HepG2 (cell line): ENCODE results near the gene KNG1. TPM values are rescaled to one million over a fixed set of nuclear protein-coding genes. Genes with fewer than 3 reads are reported as not detected.

ENCODE experiments used
- ATAC-seq: fragments of 200-7000 bp; cut with Tn5 transposase; 3 replicates; pipeline ENCODE4 v1.9.1; 2020; ENCODE audit warnings: mild to moderate bottlenecking, moderate library complexity
- BruUV-seq: library from RNA; stranded (reverse); fragments of 400-500 nt; replicated peaks from 2 replicates; lab custom pipeline; 2021; lab: Mats Ljungman, UMichigan
- CTCF ChIA-PET: fragments of 300-600 bp; formaldehyde crosslinking; extraction: SDS; loops from one replicate; lab custom pipeline; 2021; ENCODE audit warnings: low total read pairs, inconsistent platforms, low intra/inter-chr PET ratio; lab: Yijun Ruan, JAX
- POLR2A ChIA-PET: fragments of 350-600 bp; sonication (Branson Sonifier 250); formaldehyde crosslinking; loops from one replicate; lab custom pipeline; 2020; ENCODE audit warnings: antibody characterized with exemption, inconsistent platforms; lab: Yijun Ruan, JAX
- DNase-seq: peaks from one replicate; pipeline ENCODE4 v3.0.0-alpha.2; 2015; ENCODE audit warnings: low spot score
- FAIRE-seq: peaks from 3 replicates; lab custom pipeline; 2011; peaks lifted over from hg19 to GRCh38; lab: Jason Lieb, UNC
- H2AFZ ChIP-seq: one replicate; pipeline ENCODE4 v1.6.1; 2011; ENCODE audit warnings: low read length, inconsistent platforms
- H3K27ac ChIP-seq: fragments of 300-600 bp; 3 replicates; pipeline ENCODE4 v1.8.0; 2011; ENCODE audit warnings: mixed run types, mild to moderate bottlenecking, mixed read lengths, low read length, inconsistent platforms; ENCODE audit not compliant: insufficient read depth; ENCODE audit errors: extremely low read length
- H3K27me3 ChIP-seq, 2 experiments: fragments of 200-600 bp in 1 of 2; 2 replicates in 1 of 2; 3 replicates in 1 of 2; pipeline versions ENCODE4 v1.6.0 to v1.8.0; 2011; ENCODE audit warnings: low read length in 2 of 2, mild to moderate bottlenecking in 2 of 2, moderate library complexity in 2 of 2, inconsistent platforms in 1 of 2; ENCODE audit not compliant: insufficient read depth in 2 of 2, control insufficient read depth in 1 of 2
- H3K36me3 ChIP-seq, 2 experiments: fragments of 200-600 bp in 1 of 2; replicated peaks in 1 of 2; 2 replicates in 1 of 2; 3 replicates in 1 of 2; pipeline versions ENCODE4 v1.5.1 to v1.8.0; 2011; ENCODE audit warnings: low read length in 2 of 2, inconsistent platforms in 1 of 2; ENCODE audit not compliant: insufficient read depth in 2 of 2, control insufficient read depth in 1 of 2
- H3K4me1 ChIP-seq: 2 replicates; pipeline ENCODE4 v1.5.1; 2012; ENCODE audit warnings: low read length, inconsistent platforms; ENCODE audit not compliant: insufficient read depth
- H3K4me2 ChIP-seq: 2 replicates; pipeline ENCODE4 v1.6.0; 2011; ENCODE audit warnings: low read depth, low read length, inconsistent platforms
- H3K4me3 ChIP-seq, 3 experiments: fragments of 200-600 bp in 1 of 3; sonication (generic), shearing (Covaris generic) in 1 of 3; replicated peaks in 1 of 3; 2 replicates each; pipeline ENCODE4 v1.5.1; 2011 to 2016; ENCODE audit warnings: low read length in 3 of 3, inconsistent platforms in 2 of 3, low read depth in 2 of 3, mild to moderate bottlenecking in 2 of 3, control low read depth in 1 of 3, mixed read lengths in 1 of 3; ENCODE audit not compliant: insufficient read depth in 1 of 3
- H3K79me2 ChIP-seq: one replicate; pipeline ENCODE4 v1.6.1; 2011; ENCODE audit warnings: low read length, inconsistent platforms; ENCODE audit not compliant: insufficient read depth
- H3K9ac ChIP-seq: 2 replicates; pipeline ENCODE4 v1.6.0; 2011; ENCODE audit warnings: mild to moderate bottlenecking, low read depth, low read length, inconsistent platforms; ENCODE audit not compliant: insufficient read depth
- H3K9me3 ChIP-seq: 2 replicates; pipeline ENCODE4 v1.5.1; 2012; ENCODE audit warnings: mild to moderate bottlenecking, low read length
- H4K20me1 ChIP-seq: 2 replicates; pipeline ENCODE4 v1.6.0; 2011; ENCODE audit warnings: inconsistent platforms, mild to moderate bottlenecking, low read length, moderate library complexity; ENCODE audit not compliant: insufficient read depth
- HNRNPL ChIP-seq: fragments of 200-400 bp; formaldehyde crosslinking; IDR thresholded peaks from 2 replicates; pipeline ENCODE4 v1.6.1; 2017; ENCODE audit warnings: mild to moderate bottlenecking, low read depth, low read length
- NR2F2 ChIP-seq: IDR thresholded peaks from 2 replicates; pipeline ENCODE4 v1.6.1; 2012; ENCODE audit warnings: low read depth, inconsistent platforms, borderline replicate concordance
- ZFP36L2 ChIP-seq: sonication (generic); formaldehyde crosslinking; IDR thresholded peaks from 2 replicates; pipeline ENCODE4 v1.4.0; 2020; ENCODE audit warnings: missing genetic modification reagents
- ZHX1 ChIP-seq: sonication (generic); formaldehyde crosslinking; IDR thresholded peaks from 2 replicates; pipeline ENCODE4 v1.8.1; 2022; ENCODE audit warnings: low read depth, mild to moderate bottlenecking, missing genetic modification reagents
- ZNF616 ChIP-seq: sonication (generic); formaldehyde crosslinking; IDR thresholded peaks from 2 replicates; pipeline ENCODE4 v1.5.0; 2020; ENCODE audit warnings: low read depth, mild to moderate bottlenecking, missing genetic modification reagents
- in situ Hi-C: cut with HindIII; loops from 2 replicates; pipeline ENCODE4 v1.10.0; 2017; ENCODE audit warnings: low pct_unique_long_range_greater_than_20kb; ENCODE audit not compliant: extremely low pct_ligation_motif_present
- intact Hi-C: fragments of 100-400 bp; cut with micrococcal nuclease; formaldehyde crosslinking; loops from one replicate; pipeline ENCODE4 v1.10.0; 2022; ENCODE audit not compliant: unreplicated experiment
- polyA plus RNA-seq, 8 experiments: library from polyadenylated mRNA; depleted of rRNA in 3 of 8; stranded (reverse) in 7 of 8; unstranded in 1 of 8; fragments of >200 nt; fragmentation: Illumina TruSeq in 4 of 8; extraction: Trizol in 4 of 8; gene quantifications; 2 replicates each; pipeline versions ENCODE4 v1.2.1 to v1.2.3, GENCODE V29; 2011 to 2016; ENCODE audit warnings: low read depth in 4 of 8, missing spikeins in 1 of 8, mixed read lengths in 1 of 8; ENCODE audit not compliant: insufficient read depth in 1 of 8
- total RNA-seq, 5 experiments: library from RNA; depleted of rRNA; stranded (reverse); fragments of >200 nt; fragmentation: Illumina TruSeq; extraction: Trizol; gene quantifications; 2 replicates each; pipeline ENCODE4 v1.2.3, GENCODE V29; 2016; ENCODE audit warnings: low read depth in 1 of 5
- TF ChIP-seq, protein P1 (sequence below): sonication (generic); formaldehyde crosslinking; IDR thresholded peaks from 2 replicates; pipeline ENCODE4 v1.4.0; 2020; ENCODE audit warnings: missing genetic modification reagents, borderline replicate concordance
- TF ChIP-seq, protein P2 (sequence below): IDR thresholded peaks from 2 replicates; pipeline ENCODE4 v1.4.0; 2020; ENCODE audit warnings: mild to moderate bottlenecking, missing genetic modification reagents

The KNG1 gene
- total and polyA plus RNA-seq, 2 of the 13 experiments (the other 11 are each of a cell fraction or from before 2014, with no cell fraction given) = 6.5 to 7.0 TPM

DNA sequence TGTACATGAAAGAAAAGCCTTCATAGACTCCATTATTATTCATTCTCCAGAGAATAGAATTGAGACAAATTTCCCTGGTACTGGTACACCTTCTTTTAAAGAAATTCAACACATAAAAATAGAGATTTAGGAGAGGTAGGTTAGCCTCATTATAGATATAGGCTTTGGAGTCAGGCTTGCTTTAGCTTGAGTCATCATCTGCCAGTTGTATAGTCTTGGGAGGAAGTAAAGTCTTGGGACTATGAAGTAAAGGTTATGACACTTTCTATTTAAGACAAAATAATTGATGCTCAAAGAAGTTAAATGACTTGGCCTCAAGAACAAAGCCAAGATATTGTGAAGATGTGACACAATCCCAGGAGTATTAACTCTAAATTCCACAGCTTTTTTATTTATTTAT lies 47.0 kb upstream of the KNG1 start:
- TF ChIP-seq ZNF616 = no peak
- TF ChIP-seq, protein P1, sequence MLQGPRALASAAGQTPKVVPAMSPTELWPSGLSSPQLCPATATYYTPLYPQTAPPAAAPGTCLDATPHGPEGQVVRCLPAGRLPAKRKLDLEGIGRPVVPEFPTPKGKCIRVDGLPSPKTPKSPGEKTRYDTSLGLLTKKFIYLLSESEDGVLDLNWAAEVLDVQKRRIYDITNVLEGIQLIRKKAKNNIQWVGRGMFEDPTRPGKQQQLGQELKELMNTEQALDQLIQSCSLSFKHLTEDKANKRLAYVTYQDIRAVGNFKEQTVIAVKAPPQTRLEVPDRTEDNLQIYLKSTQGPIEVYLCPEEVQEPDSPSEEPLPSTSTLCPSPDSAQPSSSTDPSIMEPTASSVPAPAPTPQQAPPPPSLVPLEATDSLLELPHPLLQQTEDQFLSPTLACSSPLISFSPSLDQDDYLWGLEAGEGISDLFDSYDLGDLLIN = no peak
- no peak for TF ChIP-seq ZFP36L2 (CRISPR knock-in tag)
- no peak for TF ChIP-seq ZHX1 (CRISPR knock-in tag)
- TF ChIP-seq NR2F2 = no peak
- TF ChIP-seq, protein P2, sequence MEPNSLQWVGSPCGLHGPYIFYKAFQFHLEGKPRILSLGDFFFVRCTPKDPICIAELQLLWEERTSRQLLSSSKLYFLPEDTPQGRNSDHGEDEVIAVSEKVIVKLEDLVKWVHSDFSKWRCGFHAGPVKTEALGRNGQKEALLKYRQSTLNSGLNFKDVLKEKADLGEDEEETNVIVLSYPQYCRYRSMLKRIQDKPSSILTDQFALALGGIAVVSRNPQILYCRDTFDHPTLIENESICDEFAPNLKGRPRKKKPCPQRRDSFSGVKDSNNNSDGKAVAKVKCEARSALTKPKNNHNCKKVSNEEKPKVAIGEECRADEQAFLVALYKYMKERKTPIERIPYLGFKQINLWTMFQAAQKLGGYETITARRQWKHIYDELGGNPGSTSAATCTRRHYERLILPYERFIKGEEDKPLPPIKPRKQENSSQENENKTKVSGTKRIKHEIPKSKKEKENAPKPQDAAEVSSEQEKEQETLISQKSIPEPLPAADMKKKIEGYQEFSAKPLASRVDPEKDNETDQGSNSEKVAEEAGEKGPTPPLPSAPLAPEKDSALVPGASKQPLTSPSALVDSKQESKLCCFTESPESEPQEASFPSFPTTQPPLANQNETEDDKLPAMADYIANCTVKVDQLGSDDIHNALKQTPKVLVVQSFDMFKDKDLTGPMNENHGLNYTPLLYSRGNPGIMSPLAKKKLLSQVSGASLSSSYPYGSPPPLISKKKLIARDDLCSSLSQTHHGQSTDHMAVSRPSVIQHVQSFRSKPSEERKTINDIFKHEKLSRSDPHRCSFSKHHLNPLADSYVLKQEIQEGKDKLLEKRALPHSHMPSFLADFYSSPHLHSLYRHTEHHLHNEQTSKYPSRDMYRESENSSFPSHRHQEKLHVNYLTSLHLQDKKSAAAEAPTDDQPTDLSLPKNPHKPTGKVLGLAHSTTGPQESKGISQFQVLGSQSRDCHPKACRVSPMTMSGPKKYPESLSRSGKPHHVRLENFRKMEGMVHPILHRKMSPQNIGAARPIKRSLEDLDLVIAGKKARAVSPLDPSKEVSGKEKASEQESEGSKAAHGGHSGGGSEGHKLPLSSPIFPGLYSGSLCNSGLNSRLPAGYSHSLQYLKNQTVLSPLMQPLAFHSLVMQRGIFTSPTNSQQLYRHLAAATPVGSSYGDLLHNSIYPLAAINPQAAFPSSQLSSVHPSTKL (CRISPR knock-in tag) = no peak
- no peak for TF ChIP-seq HNRNPL
- H2AFZ ChIP-seq = no peak overlapping the region
- intact Hi-C loops (no loop called here), in situ Hi-C loops (no loop called here)
- no peaks in the 10 kb centered on the region for H3K9me3 ChIP-seq
- H3K27me3 ChIP-seq = peaks cover 0 to 3% of the 10 kb centered on the region in 2 experiments; a peak in 1 of 5 replicates
- H3K9ac ChIP-seq = no peak overlapping the region
- H4K20me1 ChIP-seq = no peaks in the 10 kb centered on the region
- no peaks in the 10 kb centered on the region for H3K36me3 ChIP-seq
- no peak overlapping the region for H3K4me3 ChIP-seq
- ChIA-PET POLR2A (no interaction called here), CTCF (no interaction called here)
- no peak overlapping the region for H3K4me2 ChIP-seq
- H3K79me2 ChIP-seq = no peaks in the 10 kb centered on the region
- no peak for DNase-seq
- H3K4me1 ChIP-seq = peaks cover 22% of the 10 kb centered on the region
- no peak overlapping the region for H3K27ac ChIP-seq
- FAIRE-seq = no peak
- no peak for ATAC-seq
- no TSS peak for BruUV-seq
